Adrenal gland (tissue), 5 donors: ENCODE results near the gene SERTAD2.

Experiments
- POLR2A ChIP-seq, 2 donors: fragments of 450-650 bp; IDR thresholded peaks; one replicate each; pipeline ENCODE4 v1.6.1; 2017; ENCODE audit warnings: antibody characterized with exemption in 2 of 2, mild to moderate bottlenecking in 2 of 2, moderate library complexity in 1 of 2
- TF ChIP-seq, protein P1 (sequence below), 6 experiments: fragments of 450-650 bp in 4 of 6; fragments of 200-600 bp in 2 of 6; sonication (generic) in 1 of 6; IDR thresholded peaks; 1 replicate in 5 of 6; 2 replicates in 1 of 6; pipeline versions ENCODE4 v1.5.1 to v1.8.0; 2016 to 2021; ENCODE audit warnings: antibody characterized with exemption in 6 of 6, mild to moderate bottlenecking in 2 of 6, moderate library complexity in 1 of 6
- donor health status: DM: no; HTN: no; CAD: no.

DNA sequence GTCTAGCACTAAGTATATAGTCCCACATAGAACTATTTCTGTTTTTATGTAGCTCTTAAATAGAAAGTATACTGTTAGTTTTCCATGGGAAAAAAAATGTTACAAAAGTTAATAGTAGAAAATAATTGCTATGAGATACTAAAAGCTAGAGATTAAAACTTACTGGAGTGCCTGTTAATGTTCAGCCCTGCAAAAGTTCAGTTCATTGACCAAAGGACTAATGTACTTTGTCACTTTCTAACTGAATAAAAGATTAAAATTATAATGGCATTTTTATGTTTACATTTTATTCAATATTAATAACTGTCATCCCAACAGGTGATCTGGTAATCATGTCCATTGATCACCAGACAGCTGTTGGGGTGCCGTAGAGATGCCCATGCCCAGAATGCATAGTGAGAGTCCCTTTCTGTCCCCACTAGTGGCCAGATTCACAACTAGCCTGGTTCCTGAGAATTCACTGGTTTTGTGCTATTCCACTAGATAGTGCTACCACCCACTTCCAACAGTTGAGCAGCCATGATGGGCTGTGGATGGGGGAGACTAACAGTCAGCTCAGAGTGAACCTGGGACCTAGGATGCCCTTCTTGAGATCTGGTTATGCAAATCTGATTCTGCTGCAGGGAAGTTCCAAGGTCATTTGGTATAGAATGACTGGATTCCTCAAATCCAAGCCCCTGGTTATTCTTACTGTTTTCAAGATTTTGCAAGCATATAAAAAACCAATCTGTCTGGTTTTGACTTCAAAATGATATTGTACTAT, 71.8 kb downstream of the SERTAD2 start:
- TF ChIP-seq, protein P1, sequence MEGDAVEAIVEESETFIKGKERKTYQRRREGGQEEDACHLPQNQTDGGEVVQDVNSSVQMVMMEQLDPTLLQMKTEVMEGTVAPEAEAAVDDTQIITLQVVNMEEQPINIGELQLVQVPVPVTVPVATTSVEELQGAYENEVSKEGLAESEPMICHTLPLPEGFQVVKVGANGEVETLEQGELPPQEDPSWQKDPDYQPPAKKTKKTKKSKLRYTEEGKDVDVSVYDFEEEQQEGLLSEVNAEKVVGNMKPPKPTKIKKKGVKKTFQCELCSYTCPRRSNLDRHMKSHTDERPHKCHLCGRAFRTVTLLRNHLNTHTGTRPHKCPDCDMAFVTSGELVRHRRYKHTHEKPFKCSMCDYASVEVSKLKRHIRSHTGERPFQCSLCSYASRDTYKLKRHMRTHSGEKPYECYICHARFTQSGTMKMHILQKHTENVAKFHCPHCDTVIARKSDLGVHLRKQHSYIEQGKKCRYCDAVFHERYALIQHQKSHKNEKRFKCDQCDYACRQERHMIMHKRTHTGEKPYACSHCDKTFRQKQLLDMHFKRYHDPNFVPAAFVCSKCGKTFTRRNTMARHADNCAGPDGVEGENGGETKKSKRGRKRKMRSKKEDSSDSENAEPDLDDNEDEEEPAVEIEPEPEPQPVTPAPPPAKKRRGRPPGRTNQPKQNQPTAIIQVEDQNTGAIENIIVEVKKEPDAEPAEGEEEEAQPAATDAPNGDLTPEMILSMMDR (IDR thresholded peaks at IDR 0.05) = no peak
- TF ChIP-seq POLR2A (IDR thresholded peaks at IDR 0.05) = no peak
